OCI-LY1 (cell line): ENCODE results near the gene OLIG1.

ENCODE experiments used
- CTCF ChIP-seq: fragments of 200-600 bp; sonication (generic), shearing (Covaris generic); IDR thresholded peaks from 2 replicates; pipeline ENCODE4 v1.5.1; 2017; ENCODE audit warnings: mild to moderate bottlenecking, antibody characterized with exemption, low read length, moderate library complexity, mixed read lengths
- EZH2 ChIP-seq: fragments of 200-600 bp; sonication (generic), shearing (Covaris generic); IDR thresholded peaks from 2 replicates; pipeline ENCODE4 v1.8.0; 2017; ENCODE audit warnings: borderline replicate concordance, mixed run types, mild to moderate bottlenecking, antibody characterized with exemption, low read length, moderate library complexity, mixed read lengths

GRCh38 chr21:33059380-33059841 lies 10.5 kb upstream of the OLIG1 start:
- TF ChIP-seq CTCF (no peak), EZH2 (no peak)
